Stimulated activated CD4-positive, alpha-beta T cell treated with anti-CD3 and anti-CD28 coated beads, TNF-alpha, amount 100 ng/mL, for 1 hour (primary cell): ENCODE measurements around the gene PPP1R9A.

Source experiments
- DNase-seq, 3 donors: peaks; one replicate each; pipeline ENCODE4 v3.0.0-alpha.2; 2020; ENCODE audit warnings: low read depth in 3 of 3, low spot score in 1 of 3

PPP1R9A gene

GRCh38 chr7:95198863-95199262 lies 291.5 kb downstream of the PPP1R9A start:
- DNase-seq, result no peak

DNA sequence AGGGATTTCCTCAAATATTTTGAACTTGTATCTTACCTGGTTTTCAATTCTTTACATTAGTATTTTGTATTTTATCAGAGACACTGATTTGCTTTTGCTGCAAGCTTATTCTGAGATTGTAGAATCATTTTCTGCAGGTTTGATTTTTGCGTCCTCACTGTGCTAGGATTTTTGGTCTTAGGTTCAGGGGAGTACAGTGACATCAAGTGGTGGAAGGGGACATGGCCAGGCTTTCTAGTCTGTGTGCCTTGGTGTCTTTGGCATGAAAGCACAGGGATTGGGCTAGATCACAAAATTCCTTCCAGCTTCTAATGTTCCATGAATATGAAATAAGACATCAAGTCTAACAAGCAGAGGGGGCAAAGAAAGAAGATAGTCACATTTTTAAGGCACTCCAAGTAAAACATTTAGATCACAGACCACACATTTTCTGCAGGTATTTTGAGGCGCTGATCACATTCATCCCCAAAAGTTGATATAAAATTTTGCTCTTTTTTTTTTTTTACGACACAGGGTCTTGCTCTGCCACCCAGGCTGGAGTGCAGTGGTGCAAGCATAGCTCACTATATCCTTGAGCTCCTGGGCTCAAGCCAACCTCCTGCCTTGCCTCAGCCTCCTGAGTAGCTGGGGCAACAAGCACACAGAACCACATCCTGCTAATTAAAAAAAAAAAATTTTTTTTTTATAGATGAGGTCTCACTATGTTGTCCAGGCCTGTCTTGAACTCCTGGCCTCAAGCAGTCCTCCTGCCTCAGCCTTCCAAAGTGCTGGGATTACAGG lies 292.6 kb downstream of the PPP1R9A start:
- DNase-seq, result no peak

GRCh38 chr7:95200741-95201140 lies 293.3 kb downstream of the PPP1R9A start:
- no peak for DNase-seq

- DNase-seq, result no peak
These were observed 294.3 kb downstream of the PPP1R9A start for GRCh38 chr7:95201727-95202126.

- no peak for DNase-seq
These were observed 297.2 kb downstream of the PPP1R9A start for GRCh38 chr7:95204618-95205017.

DNA sequence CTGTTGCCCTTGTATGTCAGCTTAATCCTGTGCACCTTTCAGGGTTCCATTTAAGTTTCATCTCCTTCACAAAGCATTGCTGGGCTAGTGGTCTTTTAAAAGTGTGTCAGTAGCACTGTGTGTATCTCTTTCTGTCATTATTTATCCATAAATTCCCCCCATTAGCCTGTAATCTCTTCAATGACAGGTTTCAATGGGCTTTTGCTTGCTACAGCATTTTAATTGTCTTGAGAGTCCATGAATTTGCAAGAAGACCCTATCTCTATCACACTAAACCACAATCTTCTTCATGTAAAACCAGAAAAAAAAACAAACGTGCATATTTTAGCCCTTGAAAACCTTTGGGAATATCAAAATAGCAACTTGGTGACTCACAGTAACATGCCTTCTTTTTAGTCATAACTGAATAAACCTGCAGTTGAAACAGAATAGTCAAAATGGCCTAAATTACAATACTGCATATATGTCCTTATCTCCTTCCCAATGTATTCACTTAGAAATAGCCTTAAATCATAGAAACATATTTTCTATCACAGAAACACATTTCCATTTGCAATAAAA lies 298.4 kb downstream of the PPP1R9A start:
- DNase-seq, result no peak

- DNase-seq, result no peak
These were observed 301.9 kb downstream of the PPP1R9A start for GRCh38 chr7:95209276-95209675.

DNA sequence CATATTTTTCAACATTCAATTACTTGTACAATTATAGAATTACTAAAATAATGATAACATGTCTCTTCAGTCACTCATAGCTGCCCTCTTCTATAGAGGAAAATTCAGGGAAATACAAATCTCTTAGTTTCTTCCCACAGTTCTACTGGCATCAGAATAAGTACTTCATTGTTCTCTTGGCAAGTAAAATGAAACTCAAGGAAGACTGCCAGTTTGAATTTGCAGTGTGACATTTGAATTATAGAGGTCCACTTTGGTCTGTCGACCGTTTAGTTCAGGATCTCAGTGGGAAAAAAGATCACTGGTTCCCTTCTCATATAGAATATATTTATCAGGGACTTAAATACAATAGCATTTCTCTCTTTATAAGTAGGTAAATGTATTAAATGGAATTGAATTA lies 302.4 kb downstream of the PPP1R9A start:
- no peak for DNase-seq

GRCh38 chr7:95213148-95213547 lies 305.8 kb downstream of the PPP1R9A start:
- DNase-seq, result no peak

- no peak for DNase-seq
These were observed 306.6 kb downstream of the PPP1R9A start for GRCh38 chr7:95213809-95214492.

DNA sequence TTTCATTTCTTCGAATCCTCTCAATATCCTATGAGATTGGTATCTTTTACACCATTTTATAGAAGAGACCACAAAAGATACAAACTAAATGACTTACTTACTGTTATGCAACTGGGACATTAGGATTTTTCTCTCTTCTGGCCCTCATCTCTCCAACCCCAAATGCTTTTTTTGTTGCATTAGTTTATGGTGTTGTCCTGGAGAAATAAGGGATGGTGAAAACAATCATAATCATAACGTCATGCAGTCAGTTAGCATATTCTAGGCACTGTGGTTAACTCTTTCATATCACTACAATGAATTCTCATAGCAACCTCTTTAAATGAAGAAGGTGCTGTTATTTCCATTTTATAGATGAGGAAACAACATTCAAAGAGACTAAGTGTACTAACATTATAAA lies 312.3 kb downstream of the PPP1R9A start:
- no peak for DNase-seq

DNA sequence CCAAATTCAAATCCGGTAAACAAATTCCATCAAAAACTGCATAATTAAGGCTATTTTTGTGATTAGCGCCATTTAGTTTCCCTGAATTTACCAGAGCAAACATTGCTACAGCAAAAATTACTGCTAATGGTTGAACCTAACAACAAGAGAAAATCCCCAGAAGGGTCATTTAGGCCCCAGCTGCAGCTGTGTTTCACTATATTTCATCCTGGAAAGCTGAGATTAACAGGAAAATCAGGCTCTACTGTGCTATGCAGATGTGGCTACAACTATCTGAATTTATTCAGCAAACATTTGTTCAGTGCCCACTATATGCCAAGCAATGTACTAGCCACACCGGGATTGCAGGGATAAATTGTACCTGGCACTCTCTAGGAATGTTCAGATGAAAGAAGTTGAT lies 312.9 kb downstream of the PPP1R9A start:
- DNase-seq, result no peak

GRCh38 chr7:95225301-95225700 lies 317.9 kb downstream of the PPP1R9A start:
- no peak for DNase-seq

DNA sequence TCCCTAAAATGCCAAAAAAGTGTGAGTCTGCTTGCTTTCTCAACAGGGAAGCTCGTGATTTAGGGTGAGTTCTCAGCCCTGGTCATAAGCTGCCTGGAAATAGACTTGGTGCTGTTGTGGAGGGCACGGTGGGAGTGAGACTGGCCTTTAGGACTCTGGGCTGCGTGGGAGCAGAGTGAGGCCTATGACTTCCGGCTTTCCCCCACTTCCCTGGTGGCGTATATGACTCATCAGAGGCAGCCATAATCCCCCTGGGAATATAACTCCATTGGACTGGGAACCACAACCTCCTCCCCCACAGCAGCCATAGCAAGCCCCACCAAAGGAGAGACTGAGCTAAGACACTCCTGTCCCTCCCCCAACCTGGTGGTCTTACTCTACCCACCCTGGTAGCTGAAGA lies 321.9 kb downstream of the PPP1R9A start:
- DNase-seq, result no peak

DNA sequence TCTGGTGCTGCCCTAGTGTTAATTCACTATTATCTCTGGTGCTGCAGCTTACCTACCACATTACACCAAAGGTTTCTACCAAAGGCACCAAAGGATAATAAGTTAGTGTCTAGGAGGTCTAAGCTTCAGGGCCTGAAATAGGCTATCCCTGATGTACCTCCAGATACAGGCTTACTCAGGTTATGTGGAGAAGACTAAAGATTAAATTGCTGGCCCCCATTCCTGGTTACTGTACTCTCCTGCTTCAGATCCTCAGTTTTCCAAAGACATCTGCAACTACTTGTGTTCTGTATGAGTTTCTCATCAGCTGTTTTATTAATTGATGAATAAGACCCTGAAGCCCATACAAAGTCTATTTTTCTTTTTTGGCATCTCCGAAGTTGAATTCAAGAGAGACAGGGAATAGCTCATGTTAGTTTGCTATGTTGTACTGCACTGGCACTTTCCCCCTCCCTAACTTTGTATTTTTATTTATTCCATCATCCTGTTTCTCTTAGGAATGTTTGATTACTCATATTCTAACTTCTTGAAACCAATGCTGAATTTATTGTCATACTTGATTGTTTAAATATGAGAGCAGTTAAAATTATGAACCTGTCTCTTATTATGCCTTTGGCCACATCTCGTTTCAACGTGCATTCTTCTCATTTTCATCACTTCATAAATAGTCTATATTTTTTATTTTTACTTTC lies 331.0 kb downstream of the PPP1R9A start:
- no peak for DNase-seq

- DNase-seq, result no peak
These were observed 333.5 kb downstream of the PPP1R9A start for GRCh38 chr7:95240921-95241320.

DNA sequence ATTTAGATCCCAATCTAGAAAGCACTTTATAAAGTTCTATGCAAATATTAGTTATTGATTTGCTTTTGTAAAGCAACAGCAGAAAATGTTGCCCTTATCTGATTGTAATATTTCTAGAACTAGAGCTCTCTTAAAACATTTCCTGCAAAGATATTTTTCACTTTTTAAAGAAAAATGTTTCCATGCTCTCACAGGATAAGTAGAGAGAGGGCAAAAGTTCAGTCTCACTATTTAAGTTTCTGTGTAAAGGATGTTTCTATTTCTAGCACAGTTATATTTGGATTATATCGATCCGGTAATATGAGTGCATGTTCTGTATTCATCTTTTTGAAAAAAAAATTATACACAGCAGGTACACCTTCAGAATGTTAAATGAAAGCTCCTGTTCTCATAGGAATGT lies 334.9 kb downstream of the PPP1R9A start:
- DNase-seq, result no peak

- no peak for DNase-seq
These were observed 337.2 kb downstream of the PPP1R9A start for GRCh38 chr7:95244616-95245015.

- no peak for DNase-seq
These were observed 338.6 kb downstream of the PPP1R9A start for GRCh38 chr7:95245828-95246500.

- DNase-seq, result no peak
These were observed 339.5 kb downstream of the PPP1R9A start for GRCh38 chr7:95246831-95247370.

DNA sequence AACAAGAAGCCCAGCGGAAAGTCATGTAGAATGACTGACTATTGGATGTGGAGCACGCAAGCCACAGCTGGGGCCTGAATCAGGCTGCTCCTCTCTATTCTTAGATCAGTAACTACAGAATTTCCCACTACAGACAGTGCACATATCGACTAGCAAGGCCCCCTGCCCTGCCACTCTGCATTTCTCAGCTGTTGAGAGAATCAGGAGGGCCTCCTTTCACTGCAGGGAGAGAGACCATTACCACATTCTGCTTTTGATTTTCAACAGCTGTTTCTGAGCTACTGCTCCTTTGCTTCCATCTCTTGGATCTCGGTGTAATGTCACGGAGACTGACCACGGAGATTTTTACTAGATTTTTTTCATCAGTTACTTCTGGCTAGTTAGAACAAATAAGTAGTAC lies 343.2 kb downstream of the PPP1R9A start:
- no peak for DNase-seq
